Mucosa of gallbladder (tissue), 1 donor: Measurements from ENCODE around the gene IKBKG. TPM values are rescaled to one million over a fixed set of nuclear protein-coding genes. Genes with fewer than 3 reads are reported as not detected.
"Not testable (repeated sequence)": the region's sequence is repeated elsewhere in the genome, so short reads cannot be mapped to it uniquely, and the experiment has no call there.

Experiments
- DNase-seq: peaks from one replicate; pipeline ENCODE4 v3.0.0-alpha.2; 2020; ENCODE audit warnings: low spot score
- total RNA-seq: library from RNA; stranded (reverse); gene quantifications from one replicate; pipeline ENCODE4 v1.2.1, GENCODE V29; 2021
- donor health status: DM: no; HTN: no; CAD: no.

The IKBKG gene
- total RNA-seq, 1 donor from 2014 or later, result 31.2 TPM

- DNase-seq, result no peak
These were observed 21.6 kb upstream of the IKBKG start for GRCh38 chrX:154525606-154526490.

- DNase-seq, result peak; percentile 80
These were observed 20.3 kb upstream of the IKBKG start for GRCh38 chrX:154526901-154527675.

- DNase-seq, result no peak
These were observed 18.2 kb upstream of the IKBKG start for GRCh38 chrX:154529206-154529612.

GRCh38 chrX:154530286-154530685, 17.1 kb upstream of the IKBKG start:
- no peak for DNase-seq

- DNase-seq, result no peak
These were observed 15.8 kb upstream of the IKBKG start for GRCh38 chrX:154531626-154532025.

- DNase-seq, result no peak
These were observed 14.7 kb upstream of the IKBKG start for GRCh38 chrX:154532690-154533089.

- peak; percentile 89 for DNase-seq
These were observed 12.7 kb upstream of the IKBKG start for GRCh38 chrX:154534526-154535322.

- no peak for DNase-seq
These were observed 11.5 kb upstream of the IKBKG start for GRCh38 chrX:154535892-154536291.

GRCh38 chrX:154539077-154539476, 8.3 kb upstream of the IKBKG start:
- DNase-seq, result no peak

GRCh38 chrX:154540365-154540764, 7.1 kb upstream of the IKBKG start:
- DNase-seq, result not testable (repeated sequence)

- peak; percentile 66 for DNase-seq
These were observed 6.4 kb upstream of the IKBKG start for GRCh38 chrX:154540897-154541535.

GRCh38 chrX:154541589-154541895, 5.9 kb upstream of the IKBKG start:
- DNase-seq, result no peak

GRCh38 chrX:154541896-154542722, 5.3 kb upstream of the IKBKG start:
- peak; percentile 72 for DNase-seq

GRCh38 chrX:154542723-154543424, 4.5 kb upstream of the IKBKG start:
- no peak for DNase-seq

- no peak for DNase-seq
These were observed 1.6 kb upstream of the IKBKG start for GRCh38 chrX:154545673-154546274.

GRCh38 chrX:154546354-154547244, 821 bp upstream of the IKBKG start, which contains the start of gene G6PD:
Gene G6PD (minus strand): TSS chrX:154546846. CDS start chrX:154546155, 691 bp downstream.
- peak; percentile 73 for DNase-seq

- DNase-seq, result no peak
These were observed 552 bp downstream of the IKBKG start for GRCh38 chrX:154548028-154548316.

- no peak for DNase-seq
These were observed 2.3 kb downstream of the IKBKG start for GRCh38 chrX:154549766-154550165.
